AG10803 (cell line): ENCODE data around the gene RPN2.

ENCODE experiments used
- DNase-seq: peaks from one replicate; pipeline ENCODE4 v3.0.0; 2010; ENCODE audit warnings: low read depth
- H3K4me3 ChIP-seq: 2 replicates; pipeline ENCODE4 v1.5.1; 2011; ENCODE audit warnings: mild to moderate bottlenecking, low read length, control low read depth
- TF ChIP-seq, protein P1 (sequence below): conservative IDR thresholded peaks from 2 replicates; pipeline ENCODE4 v1.5.1; 2011; ENCODE audit warnings: mild to moderate bottlenecking, low read length, control low read depth, inconsistent platforms

The RPN2 gene

GRCh38 chr20:37266940-37267666, 88.0 kb downstream of the RPN2 start:
- H3K4me3 ChIP-seq = no peak overlapping the region
- DNase-seq = no peak
- TF ChIP-seq, protein P1, sequence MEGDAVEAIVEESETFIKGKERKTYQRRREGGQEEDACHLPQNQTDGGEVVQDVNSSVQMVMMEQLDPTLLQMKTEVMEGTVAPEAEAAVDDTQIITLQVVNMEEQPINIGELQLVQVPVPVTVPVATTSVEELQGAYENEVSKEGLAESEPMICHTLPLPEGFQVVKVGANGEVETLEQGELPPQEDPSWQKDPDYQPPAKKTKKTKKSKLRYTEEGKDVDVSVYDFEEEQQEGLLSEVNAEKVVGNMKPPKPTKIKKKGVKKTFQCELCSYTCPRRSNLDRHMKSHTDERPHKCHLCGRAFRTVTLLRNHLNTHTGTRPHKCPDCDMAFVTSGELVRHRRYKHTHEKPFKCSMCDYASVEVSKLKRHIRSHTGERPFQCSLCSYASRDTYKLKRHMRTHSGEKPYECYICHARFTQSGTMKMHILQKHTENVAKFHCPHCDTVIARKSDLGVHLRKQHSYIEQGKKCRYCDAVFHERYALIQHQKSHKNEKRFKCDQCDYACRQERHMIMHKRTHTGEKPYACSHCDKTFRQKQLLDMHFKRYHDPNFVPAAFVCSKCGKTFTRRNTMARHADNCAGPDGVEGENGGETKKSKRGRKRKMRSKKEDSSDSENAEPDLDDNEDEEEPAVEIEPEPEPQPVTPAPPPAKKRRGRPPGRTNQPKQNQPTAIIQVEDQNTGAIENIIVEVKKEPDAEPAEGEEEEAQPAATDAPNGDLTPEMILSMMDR = no peak

GRCh38 chr20:37267667-37268313, 88.7 kb downstream of the RPN2 start:
- DNase-seq = no peak
- TF ChIP-seq, protein P1 = no peak
- no peak overlapping the region for H3K4me3 ChIP-seq

- DNase-seq = no peak
- TF ChIP-seq, protein P1 = no peak
- H3K4me3 ChIP-seq = no peak overlapping the region
Observed at GRCh38 chr20:37270576-37271420, 91.7 kb downstream of the RPN2 start.

DNA sequence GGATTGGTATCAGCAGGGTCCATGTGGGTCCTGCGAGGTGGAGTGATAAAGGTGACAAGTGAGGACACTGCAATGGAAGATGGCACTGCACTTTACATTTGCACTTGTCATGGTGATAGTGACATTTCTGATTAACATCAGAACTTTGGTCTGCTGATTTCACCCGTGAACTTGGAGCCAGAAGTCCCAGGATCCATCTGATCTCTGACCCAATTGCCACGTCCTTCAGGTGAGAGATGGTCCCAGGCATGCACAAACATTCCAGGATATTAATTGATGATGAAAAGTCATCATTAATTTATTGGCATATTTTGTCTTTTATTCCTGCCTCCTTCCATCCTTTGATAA, 92.3 kb downstream of the RPN2 start:
- TF ChIP-seq, protein P1 = no peak
- DNase-seq = no peak

GRCh38 chr20:37273988-37274387, 94.9 kb downstream of the RPN2 start:
- TF ChIP-seq, protein P1 = no peak
- H3K4me3 ChIP-seq = no peak overlapping the region
- no peak for DNase-seq

More for the DNA sequence above, 92.3 kb downstream of the RPN2 start:
- H3K4me3 ChIP-seq = no peak overlapping the region

DNA sequence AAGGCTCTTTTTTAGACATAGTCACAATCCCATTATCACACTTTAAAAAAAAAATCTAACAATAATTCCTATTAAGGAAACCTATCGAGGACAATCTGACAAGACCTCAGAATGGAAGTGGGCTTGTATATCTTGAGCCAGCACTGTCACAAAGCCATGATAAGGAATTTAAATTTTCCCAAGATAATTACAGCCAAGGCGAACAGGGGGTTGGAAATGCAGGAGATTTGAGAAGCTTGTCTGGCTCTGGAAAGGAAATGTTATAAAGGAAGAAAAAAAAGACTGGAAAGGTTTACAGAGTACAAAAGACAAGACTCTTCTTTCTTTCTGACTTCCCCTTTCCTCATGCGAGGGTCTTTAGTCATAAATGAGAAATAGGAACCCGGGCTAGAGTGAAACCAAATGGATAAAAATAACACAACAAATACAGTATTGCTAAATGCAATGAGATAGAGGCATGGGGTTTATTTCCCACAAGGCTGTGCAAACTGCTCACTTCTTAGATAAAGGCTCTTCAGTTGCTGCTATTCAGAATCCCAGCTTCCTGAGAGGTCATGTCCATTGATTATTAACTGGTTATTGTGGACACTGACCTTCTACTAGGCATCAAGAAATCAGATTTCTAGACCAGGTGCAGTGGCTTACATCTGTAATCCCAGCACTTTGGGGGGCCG, 95.9 kb downstream of the RPN2 start:
- no peak overlapping the region for H3K4me3 ChIP-seq
- TF ChIP-seq, protein P1 = no peak
- no peak for DNase-seq
